ENCODE results near the gene LYST. TPM values are rescaled to one million over a fixed set of nuclear protein-coding genes. Genes with fewer than 3 reads are reported as not detected.
A peak's percentile ranks its signal among the peaks of the same experiment; 100 is the strongest.

The LYST gene
- polyA plus RNA-seq, 1 of the 3 experiments (the other 2 are of a cell fraction) = 3.9 TPM

GRCh38 chr1:235758931-235759330 lies 107.8 kb downstream of the LYST start:
- no peaks in the 10 kb centered on the region for H3K79me2 ChIP-seq (ENCODE audit: insufficient read depth)
- H3K4me1 ChIP-seq (ENCODE audit: control insufficient read depth in 1 of 2, insufficient read depth in 2 of 2, low read depth in 1 of 2, low read length in 1 of 2) = peaks cover 0 to 11% of the 10 kb centered on the region in 2 experiments; a peak in 2 of 4 replicates
- peaks cover 9 to 14% of the 10 kb centered on the region in 2 experiments for H3K36me3 ChIP-seq (replicated peaks in 1 of 2; ENCODE audit: control insufficient read depth in 1 of 2, insufficient read depth in 2 of 2, low read length in 1 of 2)
- no peak overlapping the region for H3K4me3 ChIP-seq (ENCODE audit: low read depth in 2 of 2, low read length in 1 of 2)
- no peaks in the 10 kb centered on the region for H3K9me3 ChIP-seq
- H3K4me2 ChIP-seq = no peak overlapping the region
- no peak overlapping the region for H2AFZ ChIP-seq (ENCODE audit: low read depth)
- H3F3A ChIP-seq (replicated peaks; ENCODE audit: insufficient read depth) = no peaks in the 10 kb centered on the region
- peak; percentile 41 for DNase-seq
- ChIA-PET POLR2A (no interaction called here), CTCF (interaction anchor here (1.2 to 2.6 kb wide), 2 partner anchors 22 to 254 kb away, joined by 3 to 8 read pairs; partner anchors contain the start of gene B3GALNT2)
- H3K27ac ChIP-seq (ENCODE audit: low read depth in 2 of 2, low read length in 1 of 2) = peak overlapping the region in 1 of 2 experiments; percentile 11; a peak in 2 of 4 replicates
- no peak overlapping the region for H3K9ac ChIP-seq
- no peaks in the 10 kb centered on the region for H4K20me1 ChIP-seq (ENCODE audit: insufficient read depth)
- H3K9me2 ChIP-seq = no peaks in the 10 kb centered on the region
- no peaks in the 10 kb centered on the region for H3K27me3 ChIP-seq (ENCODE audit: insufficient read depth)
- WGBS (ENCODE audit: low lambda C conversion rate) = 41% methylated on average over 6 of the region's 6 CpGs
- TF ChIP-seq RCOR1 (IDR thresholded peaks at IDR 0.05; ENCODE audit: low read length) (peak; percentile 23; the same call in 1 of the 2 replicates), USF1 (IDR thresholded peaks at IDR 0.05; ENCODE audit: borderline replicate concordance, low read depth) (no peak), RFX5 (IDR thresholded peaks at IDR 0.05; ENCODE audit: low read length) (no peak), FOXM1 (IDR thresholded peaks at IDR 0.05; ENCODE audit: low read depth) (no peak), GATA2 (CRISPR knock-in tag; IDR thresholded peaks at IDR 0.05) (no peak), POLR2AphosphoS5 (IDR thresholded peaks at IDR 0.05; ENCODE audit: low read depth, low read length) (no peak), EZH2phosphoT487 (IDR thresholded peaks at IDR 0.05; ENCODE audit: borderline replicate concordance, low read depth) (no peak), MXI1 (IDR thresholded peaks at IDR 0.05; ENCODE audit: low read depth, low read length) (peak; percentile 61; the same call in 1 of the 2 replicates), SMC3 (IDR thresholded peaks at IDR 0.05; ENCODE audit: low read depth, low read length) (no peak), RXRA (IDR thresholded peaks at IDR 0.05; ENCODE audit: borderline replicate concordance, low read depth) (no peak), SIN3A (IDR thresholded peaks at IDR 0.05; ENCODE audit: borderline replicate concordance, low read depth, low read length) (no peak), TCF12 (IDR thresholded peaks at IDR 0.05) (no peak), CHD2 (IDR thresholded peaks at IDR 0.05; ENCODE audit: low read length, partially characterized antibody) (peak; percentile 57), NRF1 (IDR thresholded peaks at IDR 0.05; ENCODE audit: low read depth, low read length) (no peak), RAD21 (IDR thresholded peaks at IDR 0.05; ENCODE audit: low read length) (no peak), GABPA (IDR thresholded peaks at IDR 0.05; ENCODE audit: low read depth) (no peak), ZBTB33 (IDR thresholded peaks at IDR 0.05; ENCODE audit: borderline replicate concordance, low read depth) (no peak), EP300 (IDR thresholded peaks at IDR 0.05; ENCODE audit: borderline replicate concordance in 1 of 2, low read depth in 1 of 2, low read length in 1 of 2) (peak in 1 of 2 experiments; percentile 48; a peak in 2 of 4 replicates), TEAD4 (IDR thresholded peaks at IDR 0.05; ENCODE audit: borderline replicate concordance, insufficient read depth) (no peak), TAF1 (IDR thresholded peaks at IDR 0.05; ENCODE audit: borderline replicate concordance, low read depth, low read length) (no peak), NFIC (IDR thresholded peaks at IDR 0.05; ENCODE audit: borderline replicate concordance) (peak; percentile 55), MEF2A (IDR thresholded peaks at IDR 0.05; ENCODE audit: borderline replicate concordance, low read depth) (no peak), FOSL2 (IDR thresholded peaks at IDR 0.05; ENCODE audit: borderline replicate concordance, low read depth) (no peak)
- TF ChIP-seq, protein P1, sequence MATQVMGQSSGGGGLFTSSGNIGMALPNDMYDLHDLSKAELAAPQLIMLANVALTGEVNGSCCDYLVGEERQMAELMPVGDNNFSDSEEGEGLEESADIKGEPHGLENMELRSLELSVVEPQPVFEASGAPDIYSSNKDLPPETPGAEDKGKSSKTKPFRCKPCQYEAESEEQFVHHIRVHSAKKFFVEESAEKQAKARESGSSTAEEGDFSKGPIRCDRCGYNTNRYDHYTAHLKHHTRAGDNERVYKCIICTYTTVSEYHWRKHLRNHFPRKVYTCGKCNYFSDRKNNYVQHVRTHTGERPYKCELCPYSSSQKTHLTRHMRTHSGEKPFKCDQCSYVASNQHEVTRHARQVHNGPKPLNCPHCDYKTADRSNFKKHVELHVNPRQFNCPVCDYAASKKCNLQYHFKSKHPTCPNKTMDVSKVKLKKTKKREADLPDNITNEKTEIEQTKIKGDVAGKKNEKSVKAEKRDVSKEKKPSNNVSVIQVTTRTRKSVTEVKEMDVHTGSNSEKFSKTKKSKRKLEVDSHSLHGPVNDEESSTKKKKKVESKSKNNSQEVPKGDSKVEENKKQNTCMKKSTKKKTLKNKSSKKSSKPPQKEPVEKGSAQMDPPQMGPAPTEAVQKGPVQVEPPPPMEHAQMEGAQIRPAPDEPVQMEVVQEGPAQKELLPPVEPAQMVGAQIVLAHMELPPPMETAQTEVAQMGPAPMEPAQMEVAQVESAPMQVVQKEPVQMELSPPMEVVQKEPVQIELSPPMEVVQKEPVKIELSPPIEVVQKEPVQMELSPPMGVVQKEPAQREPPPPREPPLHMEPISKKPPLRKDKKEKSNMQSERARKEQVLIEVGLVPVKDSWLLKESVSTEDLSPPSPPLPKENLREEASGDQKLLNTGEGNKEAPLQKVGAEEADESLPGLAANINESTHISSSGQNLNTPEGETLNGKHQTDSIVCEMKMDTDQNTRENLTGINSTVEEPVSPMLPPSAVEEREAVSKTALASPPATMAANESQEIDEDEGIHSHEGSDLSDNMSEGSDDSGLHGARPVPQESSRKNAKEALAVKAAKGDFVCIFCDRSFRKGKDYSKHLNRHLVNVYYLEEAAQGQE (IDR thresholded peaks at IDR 0.05; ENCODE audit: low read depth, low read length) = no peak
- TF ChIP-seq, protein P2, sequence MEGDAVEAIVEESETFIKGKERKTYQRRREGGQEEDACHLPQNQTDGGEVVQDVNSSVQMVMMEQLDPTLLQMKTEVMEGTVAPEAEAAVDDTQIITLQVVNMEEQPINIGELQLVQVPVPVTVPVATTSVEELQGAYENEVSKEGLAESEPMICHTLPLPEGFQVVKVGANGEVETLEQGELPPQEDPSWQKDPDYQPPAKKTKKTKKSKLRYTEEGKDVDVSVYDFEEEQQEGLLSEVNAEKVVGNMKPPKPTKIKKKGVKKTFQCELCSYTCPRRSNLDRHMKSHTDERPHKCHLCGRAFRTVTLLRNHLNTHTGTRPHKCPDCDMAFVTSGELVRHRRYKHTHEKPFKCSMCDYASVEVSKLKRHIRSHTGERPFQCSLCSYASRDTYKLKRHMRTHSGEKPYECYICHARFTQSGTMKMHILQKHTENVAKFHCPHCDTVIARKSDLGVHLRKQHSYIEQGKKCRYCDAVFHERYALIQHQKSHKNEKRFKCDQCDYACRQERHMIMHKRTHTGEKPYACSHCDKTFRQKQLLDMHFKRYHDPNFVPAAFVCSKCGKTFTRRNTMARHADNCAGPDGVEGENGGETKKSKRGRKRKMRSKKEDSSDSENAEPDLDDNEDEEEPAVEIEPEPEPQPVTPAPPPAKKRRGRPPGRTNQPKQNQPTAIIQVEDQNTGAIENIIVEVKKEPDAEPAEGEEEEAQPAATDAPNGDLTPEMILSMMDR (IDR thresholded peaks at IDR 0.05) = no peak
- TF ChIP-seq, protein P3, sequence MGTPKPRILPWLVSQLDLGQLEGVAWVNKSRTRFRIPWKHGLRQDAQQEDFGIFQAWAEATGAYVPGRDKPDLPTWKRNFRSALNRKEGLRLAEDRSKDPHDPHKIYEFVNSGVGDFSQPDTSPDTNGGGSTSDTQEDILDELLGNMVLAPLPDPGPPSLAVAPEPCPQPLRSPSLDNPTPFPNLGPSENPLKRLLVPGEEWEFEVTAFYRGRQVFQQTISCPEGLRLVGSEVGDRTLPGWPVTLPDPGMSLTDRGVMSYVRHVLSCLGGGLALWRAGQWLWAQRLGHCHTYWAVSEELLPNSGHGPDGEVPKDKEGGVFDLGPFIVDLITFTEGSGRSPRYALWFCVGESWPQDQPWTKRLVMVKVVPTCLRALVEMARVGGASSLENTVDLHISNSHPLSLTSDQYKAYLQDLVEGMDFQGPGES (IDR thresholded peaks at IDR 0.05; ENCODE audit: low read depth, low read length) = no peak
